NK-92 (cell line): ENCODE results near the gene CYBC1.
"Not testable (repeated sequence)": the region's sequence is repeated elsewhere in the genome, so short reads cannot be mapped to it uniquely, and the experiment has no call there.

ENCODE experiments used
- DNase-seq: peaks from one replicate; lab custom pipeline; 2025; ENCODE audit not compliant: unreplicated experiment; lab: John Stamatoyannopoulos, UW

CYBC1 gene

DNA sequence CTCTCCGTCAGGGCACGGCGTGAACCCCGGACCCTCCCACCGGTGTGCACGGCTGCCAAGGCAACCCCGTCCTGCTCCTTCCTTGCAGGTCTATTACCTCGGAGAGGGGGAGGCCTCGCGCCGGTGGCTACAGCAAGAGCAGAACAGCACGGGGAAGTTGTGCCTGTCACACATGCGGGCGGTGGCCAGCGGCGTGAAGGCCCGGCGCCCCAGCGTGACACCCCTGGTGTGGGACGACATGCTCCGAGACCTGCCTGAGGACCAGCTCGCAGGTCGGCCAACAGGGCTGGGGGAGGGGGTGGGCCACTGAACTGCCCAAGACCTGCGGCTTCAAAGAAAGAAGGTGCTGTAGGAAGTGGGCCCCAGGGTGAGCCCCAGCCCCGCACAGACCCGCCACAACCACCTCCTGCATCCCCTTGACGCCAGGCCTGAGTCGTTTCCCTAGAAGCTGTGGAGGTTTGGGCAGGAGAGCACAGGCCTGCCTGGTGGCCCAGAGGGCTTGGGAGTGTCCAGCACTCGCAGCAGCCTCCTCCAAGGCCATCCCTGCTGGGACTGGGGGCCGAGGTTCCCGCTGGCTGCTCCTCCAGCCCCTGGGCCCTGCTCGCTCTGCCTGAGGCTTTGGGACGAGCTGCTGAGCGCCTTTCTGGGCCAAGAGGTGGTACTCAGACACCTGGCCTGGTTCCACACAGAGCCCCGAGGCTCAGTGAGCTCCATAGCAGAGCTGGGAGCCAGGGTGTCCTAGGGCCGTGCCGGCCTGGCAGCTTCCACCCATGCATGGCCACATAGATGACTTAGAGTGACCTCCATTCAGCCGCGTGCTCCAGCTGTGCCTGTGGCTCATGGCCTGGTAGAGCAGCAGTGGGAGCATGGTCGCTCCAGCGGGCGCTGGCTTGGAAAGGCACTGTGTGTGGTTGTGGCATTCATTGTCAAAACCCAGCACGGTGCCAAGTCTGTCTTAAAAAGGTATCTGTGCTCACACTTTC, 14.7 kb downstream of the CYBC1 start:
- DNase-seq: no peak

DNA sequence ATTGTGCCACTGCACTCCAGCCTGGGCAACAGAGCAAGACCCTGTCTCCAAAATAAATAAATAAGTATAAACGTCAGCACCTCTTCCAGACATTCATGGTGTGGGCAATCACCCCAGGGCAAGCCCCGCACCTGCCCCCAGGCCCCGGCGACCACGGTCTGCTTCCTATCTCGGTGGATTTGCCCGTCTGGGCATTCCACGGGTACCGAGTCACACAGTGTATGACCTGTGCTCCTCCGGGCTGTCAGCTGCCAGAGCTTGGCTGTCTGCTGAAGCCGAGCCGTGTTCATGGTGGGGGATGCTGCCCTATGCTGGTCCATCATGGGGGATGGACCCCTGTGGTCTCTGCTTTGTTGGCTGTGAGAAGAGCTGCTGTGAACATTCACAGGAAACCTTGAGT, 15.4 kb downstream of the CYBC1 start:
- no peak for DNase-seq

DNA sequence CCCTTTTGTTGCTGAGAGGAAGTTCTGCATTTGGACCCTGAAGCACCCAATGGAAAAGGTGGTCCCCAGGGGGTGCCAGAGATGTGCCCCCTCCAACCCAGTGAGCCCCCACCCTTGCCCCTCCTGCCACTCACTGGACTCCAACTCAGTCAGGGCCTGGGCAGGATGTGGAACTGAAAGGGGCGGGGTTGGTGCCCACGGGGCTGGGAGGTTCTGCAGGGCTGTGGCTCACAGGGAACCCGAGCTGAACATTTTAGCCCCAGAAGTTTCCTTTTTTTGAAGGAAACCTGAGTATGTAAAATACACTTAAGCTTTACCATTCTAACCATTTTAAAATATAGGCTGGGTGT, 16.4 kb downstream of the CYBC1 start:
- DNase-seq: no peak

DNA sequence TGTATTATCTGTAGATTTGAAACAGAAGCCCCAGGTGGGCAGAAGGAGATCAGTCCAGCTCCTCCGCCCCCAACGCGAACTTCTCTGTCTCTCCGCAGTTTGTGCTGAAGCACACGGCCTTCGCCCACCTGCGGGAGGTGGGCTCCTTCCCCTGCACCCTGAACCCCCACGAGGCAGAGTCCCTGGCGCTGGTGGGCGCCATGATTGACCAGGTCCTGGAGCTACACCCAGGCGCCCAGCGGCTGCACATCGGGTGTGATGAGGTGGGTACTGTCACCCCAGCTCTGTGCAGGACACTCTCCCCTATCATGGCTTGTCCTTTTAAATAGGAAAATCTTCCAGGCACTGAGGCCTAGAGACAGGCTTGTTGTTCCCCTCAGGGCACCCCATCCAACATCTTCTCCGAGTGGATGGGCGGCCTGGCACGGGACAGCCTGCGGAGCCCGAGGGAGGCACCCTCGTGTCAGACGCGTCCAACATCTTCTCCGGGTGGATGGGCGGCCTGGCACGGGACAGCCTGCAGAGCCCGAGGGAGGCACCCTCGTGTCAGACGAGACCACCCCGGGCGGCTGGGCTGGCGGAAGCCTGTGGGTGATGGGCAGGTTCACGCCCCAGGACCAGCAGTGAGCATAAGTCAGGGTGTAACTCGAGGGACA, 16.9 kb downstream of the CYBC1 start:
- no peak for DNase-seq

DNA sequence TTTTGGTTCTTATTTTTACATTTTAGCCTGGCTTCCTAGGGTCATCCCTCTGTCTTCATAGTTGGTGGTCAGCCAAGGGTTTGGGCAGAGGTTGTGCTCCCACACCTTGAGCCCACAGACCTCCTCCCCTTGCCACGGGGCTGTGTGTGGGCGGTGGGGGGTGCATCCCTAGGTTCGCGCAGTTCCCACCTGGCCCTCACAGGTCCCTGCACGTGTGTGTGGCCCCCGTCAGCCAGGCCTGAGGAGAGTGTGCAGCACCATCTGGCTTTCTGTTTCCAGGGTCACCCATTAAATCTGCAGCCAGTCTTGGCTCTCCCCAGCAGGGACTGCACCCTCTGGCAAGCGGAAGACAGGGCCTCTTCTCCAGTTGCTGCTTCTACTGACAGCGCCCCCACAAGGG, 18.5 kb downstream of the CYBC1 start:
- DNase-seq: no peak

DNA sequence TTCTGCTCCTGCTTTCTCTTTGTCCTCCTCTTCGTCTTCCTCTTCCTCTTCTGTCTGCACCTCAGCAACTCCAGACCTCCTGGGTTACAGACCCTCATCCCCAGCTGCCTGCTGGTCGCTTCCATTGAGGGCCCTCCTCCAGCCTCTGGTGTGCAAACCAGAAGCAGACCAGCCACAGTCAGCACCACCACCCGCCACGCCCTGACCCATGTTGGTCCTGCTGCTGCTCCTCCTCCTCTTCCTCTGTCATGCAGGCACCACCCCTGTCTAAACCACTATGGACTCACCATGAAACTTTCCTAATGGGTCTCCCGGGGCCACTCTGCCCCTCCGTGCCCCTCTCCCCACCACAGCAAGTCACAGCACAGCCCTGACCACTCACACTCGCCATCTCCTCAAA, 20.7 kb downstream of the CYBC1 start:
- DNase-seq: no peak

DNA sequence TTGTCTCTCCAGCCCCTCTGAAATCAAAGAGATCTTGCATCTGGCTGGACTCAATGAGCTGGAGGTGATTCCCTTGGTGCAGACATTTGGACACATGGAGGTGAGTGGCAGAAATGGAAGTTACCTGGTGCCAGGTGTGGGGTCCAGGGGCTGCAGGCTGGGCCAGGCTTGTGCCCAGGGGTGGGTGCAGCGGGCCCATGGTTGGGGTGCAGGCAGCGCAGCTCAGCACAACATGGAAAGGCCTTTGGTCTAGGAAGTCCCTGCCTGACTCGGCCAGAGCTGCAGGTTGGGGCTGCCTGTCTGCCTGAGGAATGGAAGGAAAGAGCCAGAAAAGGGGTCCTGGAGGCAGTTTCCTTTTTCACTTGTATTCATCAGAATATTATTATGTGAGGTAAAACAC, 22.0 kb downstream of the CYBC1 start:
- DNase-seq: no peak

DNA sequence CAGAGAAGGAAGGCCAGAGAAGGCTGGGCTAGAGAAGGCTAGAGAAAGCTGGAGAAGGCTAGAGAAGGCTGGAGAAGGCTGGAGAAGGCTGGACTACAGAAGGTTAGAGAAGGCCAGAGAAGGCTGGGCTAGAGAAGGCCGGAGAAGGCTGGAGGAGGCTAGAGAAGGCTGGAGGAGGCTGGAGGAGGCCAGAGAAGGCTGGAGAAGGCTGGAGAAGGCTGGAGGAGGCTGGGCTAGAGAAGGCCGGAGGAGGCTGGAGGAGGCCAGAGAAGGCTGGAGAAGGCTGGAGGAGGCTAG, 25.7 kb downstream of the CYBC1 start:
- DNase-seq: no peak

DNA sequence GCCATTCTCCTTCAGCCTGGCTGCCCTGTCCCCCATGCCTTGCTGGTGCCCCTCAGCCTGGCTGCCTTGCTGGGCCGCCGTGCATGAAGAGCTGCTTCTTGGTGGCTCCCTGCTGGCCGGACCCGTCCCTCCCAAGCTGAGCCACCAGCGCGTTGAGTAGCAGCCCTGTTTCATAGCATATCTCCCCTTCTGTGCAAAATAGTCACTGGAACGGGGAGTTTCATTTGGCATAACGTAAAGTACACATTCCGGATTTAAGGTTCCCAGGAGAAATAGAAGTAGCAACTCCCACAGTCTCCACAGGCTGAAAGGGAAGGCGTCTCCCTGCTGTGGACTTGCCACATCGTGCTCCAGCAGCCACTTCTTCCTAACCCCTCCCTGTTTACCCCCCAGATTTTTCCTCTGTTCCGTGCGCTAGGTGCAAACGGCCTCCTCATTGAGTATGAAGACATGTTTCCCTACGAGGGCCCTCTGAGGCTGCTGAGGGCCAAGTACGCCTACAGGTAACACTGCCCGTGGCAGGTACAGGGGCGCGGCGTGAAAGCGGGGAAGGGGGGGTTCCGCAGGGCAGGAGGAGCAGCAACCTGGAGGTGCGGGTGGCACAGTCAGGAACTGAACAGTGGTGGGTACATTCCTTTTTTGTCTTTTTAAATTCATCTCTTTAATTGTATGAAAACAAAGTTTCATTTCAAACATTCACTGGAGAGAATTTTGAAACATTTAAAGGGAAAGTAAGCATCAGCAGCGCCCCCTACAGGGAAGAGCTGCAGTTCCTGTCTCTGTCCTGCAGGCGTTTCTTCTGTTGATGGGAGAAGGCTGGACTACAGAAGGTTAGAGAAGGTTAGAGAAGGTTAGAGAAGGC, 26.3 kb downstream of the CYBC1 start:
- DNase-seq: no peak

DNA sequence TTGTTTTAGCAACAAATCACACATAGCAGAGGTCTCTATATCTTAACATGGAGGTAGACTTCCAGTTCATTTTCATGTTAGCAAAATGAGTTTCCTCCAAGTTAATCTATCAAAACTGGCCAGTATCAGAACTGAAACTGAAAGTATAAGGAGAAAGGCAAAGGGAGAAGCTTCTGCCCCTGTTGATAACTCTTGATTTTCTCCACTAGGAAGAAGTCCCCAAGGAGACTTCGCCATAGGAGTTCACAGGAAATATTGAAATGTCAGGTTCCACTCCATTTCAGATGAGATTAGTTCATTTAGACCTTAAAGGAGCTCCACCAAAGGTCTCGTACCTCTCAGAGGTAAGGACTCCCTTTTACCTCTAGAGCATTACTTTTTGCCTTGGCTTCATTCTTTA, 31.0 kb downstream of the CYBC1 start:
- DNase-seq: no peak

DNA sequence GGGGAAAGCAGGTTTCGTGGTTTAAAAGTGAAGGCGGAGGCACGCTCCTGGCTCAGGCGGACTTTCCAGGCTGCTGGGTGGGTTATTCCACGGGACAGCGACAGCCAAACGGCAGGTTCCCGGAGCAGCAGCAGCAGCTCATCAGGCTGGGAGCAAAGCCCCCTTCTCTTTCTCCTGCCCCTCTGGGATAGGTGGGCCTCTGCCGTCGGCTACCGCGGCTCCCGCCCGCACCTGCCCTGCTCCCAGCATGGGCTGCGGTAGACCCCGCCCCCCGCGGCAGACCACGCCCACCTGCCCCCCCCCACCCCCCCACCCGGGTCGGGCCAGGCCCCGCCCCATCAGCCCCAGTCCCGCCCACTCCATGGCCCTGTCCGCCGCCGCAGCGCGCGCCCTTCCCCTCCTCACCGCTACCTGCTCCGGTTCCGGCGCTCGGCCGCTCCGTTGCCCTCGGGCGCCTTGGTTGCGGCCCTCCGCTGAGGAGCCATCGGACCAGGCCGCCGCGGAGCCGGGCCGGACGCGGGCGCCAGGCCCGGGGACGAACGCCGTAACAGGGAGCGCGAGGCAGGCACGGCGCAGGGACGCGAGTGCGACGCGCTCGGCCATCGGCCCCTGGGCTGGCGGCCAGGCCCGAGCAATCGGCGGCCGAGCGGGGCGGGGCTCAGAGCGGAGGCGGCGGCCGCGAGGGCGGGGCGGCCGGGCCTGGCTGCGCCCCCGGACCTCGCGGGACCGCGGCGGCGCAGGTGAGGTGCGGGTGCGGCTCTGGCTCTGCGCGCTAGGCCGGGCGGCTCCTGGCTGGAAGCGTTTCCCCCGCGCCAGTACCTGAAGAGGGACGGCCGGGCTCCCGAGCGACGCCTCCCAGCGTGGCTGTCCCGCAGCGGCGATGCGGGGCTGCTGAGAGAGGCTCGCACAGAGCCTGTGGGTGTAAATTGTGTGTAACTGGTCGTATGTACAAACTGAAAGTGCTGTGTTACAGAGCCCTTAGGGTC, 32.3 kb downstream of the CYBC1 start, which contains the start of the genes HEXD and OGFOD3:
Gene HEXD (plus strand): TSS at position 347 of the 986 bp plus-strand sequence. CDS start 1,453 bp downstream, outside the sequence.
Gene OGFOD3 (minus strand): TSS at position 586 of the 986 bp plus-strand sequence. CDS start 101 bp downstream, at position 485.
- DNase-seq: no peak

DNA sequence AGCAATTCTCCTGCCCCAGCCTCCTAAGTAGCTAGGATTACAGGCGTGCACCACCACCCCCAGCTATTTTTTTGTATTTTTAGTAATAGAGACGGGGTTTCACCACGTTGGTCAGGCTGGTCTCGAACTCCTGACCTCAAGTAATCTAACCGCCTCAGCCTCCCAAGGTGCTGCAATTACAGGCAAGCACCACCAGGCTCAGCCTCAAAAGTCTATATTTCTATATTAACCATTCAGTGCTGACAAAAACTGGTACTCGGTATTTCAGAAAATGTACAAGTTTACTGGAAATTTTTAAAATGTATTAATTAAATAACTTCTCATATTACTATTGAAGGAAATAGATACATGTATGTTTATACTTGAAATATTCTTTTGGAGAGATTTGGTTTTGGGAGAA, 33.8 kb downstream of the CYBC1 start:
- DNase-seq: no peak

DNA sequence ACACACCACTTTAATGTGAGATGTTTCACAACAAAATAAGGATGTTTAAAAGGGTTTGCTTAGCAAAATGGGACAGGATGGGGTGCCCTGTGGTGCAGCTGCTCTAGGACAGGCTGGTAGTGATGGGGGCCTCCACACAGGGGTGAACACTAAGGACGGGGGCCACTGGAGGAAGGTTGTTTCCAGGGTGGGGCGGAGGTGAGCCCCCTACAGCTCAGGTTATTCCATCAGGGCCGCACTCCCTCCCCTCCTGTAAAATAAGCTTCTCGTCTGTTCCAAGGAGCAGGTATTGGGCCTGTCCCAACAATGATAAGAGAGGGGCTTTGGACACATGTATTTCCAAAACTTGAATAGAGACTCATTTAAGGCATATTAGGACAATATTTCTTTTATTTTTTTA, 34.3 kb downstream of the CYBC1 start:
- DNase-seq: no peak

DNA sequence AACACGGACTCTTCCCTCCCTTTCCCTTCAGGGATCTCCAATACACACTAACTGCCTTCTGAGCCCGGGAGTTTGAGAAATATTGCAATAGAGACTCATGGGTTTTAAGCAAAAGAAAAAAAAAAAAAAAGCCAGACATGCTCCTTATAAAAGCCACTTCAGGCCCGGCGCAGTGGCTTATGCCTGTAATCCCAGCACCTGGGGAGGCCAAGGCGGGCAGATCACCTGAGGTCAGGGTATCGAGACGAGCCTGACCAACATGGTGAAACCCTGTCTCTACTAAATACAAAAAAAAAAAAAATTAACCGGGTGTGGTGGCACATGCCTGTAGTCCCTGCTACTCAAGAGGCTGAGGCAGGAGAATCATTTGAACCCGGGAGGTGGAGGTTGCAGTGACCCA, 34.8 kb downstream of the CYBC1 start:
- DNase-seq: no peak

DNA sequence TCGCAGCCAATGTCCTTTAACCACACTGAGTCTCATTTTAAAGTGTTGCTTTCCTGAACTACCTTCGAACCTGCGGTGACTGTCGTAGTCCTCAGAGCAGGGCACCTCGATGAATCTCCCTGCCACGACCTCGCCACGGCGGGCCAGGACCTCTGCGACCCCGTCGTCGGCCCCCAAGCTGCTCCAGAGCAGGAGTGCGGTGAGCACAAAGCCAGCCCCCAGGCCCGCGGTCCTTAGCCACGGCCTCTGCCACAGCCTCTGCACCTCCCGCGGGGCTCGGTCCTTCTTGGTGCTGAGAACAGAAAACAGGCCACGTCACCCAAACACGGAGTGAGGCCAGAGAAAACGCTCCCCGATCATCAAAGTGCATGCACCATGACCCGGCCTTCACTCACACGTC, 35.2 kb downstream of the CYBC1 start:
- no peak for DNase-seq

DNA sequence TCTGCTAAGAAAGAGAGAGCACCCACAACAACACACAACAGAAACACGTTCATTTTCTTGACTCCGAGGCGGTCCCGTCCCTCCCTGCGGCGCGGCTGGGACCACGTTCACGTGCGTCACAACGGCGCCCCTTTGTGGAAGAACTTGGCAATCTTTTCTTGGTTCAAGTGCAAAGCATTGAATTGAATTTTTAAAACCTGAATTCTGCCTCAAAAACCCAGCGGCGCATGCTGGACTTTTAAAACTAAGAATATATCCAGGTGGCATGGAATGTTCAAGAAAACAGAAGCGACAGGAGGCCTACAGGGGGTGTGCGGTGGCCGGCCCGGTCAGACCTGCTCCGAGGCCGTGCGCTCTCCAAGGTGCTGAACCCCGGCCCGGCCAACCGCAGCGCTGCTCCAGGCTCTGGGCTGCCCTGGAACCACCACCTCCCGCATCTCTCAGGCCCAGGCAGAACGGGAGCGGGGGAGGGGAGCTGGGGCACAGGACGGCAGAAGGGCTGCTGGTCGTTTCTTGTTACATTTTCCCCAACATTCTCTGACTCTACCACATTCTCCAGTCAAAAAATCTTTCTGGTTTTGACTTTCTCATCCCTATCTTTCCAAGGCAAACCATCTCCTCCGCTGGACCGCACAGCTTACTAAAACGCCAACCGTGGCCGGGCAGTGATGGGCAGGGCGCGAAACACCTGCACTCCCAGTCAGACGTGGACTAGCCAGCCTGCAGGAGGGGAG, 35.8 kb downstream of the CYBC1 start:
- no peak for DNase-seq

DNA sequence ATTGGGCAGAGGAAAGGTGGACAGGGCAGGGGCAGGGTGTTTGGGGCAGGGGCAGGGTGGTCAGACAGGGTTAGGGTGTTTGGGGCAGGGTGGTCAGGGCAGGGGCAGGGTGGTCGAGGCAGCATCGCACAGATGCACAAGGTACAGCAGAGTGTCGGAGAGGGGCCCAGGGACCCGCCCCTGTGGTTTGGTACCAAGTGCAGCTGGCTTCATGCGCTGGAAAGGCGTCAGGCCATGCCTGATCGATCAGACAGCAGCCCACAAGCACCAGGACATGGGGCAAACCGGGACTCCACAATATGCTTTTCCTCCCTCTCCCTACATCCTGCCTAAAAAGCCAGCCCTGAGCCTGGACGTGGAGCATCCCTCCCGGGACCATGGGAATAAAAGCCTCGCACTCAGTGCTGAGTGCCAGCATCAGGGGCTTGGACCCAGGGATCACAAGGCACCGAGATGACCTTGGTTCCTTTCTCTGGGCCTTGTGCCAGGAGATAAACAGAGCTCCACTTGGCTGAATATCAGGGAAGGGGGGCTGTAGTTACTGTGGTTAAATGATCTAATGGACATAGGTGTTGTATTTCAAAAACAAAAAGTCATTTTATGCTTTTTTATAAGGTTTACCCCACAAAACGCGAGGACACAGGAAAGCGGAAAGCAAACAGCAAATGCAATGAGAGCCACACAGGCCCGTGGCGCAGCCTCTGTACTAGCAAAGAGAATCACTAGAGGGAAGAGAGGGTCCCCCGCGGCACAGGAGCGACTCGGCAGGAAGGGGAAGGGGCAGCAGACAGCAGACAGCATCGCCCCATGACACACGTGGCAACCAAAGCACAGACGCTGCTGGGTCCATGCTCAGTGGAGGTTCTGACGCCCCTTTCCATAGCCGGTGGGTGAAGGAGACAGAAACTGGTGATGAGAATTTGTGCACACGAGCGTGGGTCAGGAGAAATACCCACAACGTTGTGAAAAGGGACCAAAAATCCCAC, 37.7 kb downstream of the CYBC1 start:
- no peak for DNase-seq

DNA sequence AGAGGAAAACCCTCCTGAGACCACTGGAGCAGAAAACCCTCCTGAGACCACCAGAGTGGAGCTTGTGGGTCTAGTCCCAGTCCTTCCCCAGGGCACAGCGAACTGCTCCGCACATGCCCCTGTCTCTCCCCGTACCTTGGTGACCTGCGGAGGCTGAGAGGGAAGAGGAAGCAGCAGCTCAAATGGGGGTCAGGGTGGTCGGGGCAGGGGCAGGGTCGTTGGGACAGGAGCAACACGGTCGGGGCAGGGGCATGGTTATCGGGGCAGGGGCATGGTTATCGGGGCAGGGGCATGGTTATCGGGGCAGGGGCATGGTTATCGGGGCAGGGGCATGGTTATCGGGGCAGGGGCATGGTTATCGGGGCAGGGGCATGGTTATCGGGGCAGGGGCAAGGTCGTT, 38.5 kb downstream of the CYBC1 start:
- DNase-seq: not testable (repeated sequence)
